ENCODE measurements around the gene KLHL22.

The KLHL22 gene

GRCh38 chr22:20438678-20439492, 56.7 kb downstream of the KLHL22 start:
- peaks cover 13% of the 10 kb centered on the region for H3K4me1 ChIP-seq (ENCODE audit: control insufficient read depth, insufficient read depth, low read length)
- H3K27me3 ChIP-seq (ENCODE audit: control insufficient read depth, insufficient read depth, low read length) = no peaks in the 10 kb centered on the region
- no peaks in the 10 kb centered on the region for H3K9me3 ChIP-seq (replicated peaks; ENCODE audit: low read length)
- H3K36me3 ChIP-seq (ENCODE audit: insufficient read depth, low read length) = no peaks in the 10 kb centered on the region
- no peak overlapping the region for H3K9ac ChIP-seq (ENCODE audit: low read depth, low read length)
- no peak overlapping the region for H3K4me2 ChIP-seq (ENCODE audit: low read length)
- no peak overlapping the region for H3K4me3 ChIP-seq (ENCODE audit: low read length)

GRCh38 chr22:20438427-20438677, 57.2 kb downstream of the KLHL22 start:
- peak overlapping the region; percentile 96 for H3K4me3 ChIP-seq (ENCODE audit: low read length)
- peaks cover 13% of the 10 kb centered on the region for H3K4me1 ChIP-seq (ENCODE audit: control insufficient read depth, insufficient read depth, low read length)
- no peaks in the 10 kb centered on the region for H3K9me3 ChIP-seq (replicated peaks; ENCODE audit: low read length)
- H3K9ac ChIP-seq (ENCODE audit: low read depth, low read length) = peak overlapping the region; percentile 84
- H3K27me3 ChIP-seq (ENCODE audit: control insufficient read depth, insufficient read depth, low read length) = no peaks in the 10 kb centered on the region
- H3K4me2 ChIP-seq (ENCODE audit: low read length) = peak overlapping the region; percentile 94
- no peaks in the 10 kb centered on the region for H3K36me3 ChIP-seq (ENCODE audit: insufficient read depth, low read length)

- Histone ChIP-seq H3K4me1 (ENCODE audit: control insufficient read depth, insufficient read depth, low read length) (peaks cover 13% of the 10 kb centered on the region), H3K4me3 (ENCODE audit: low read length) (peak within 1 kb of the TSS; percentile 96), H3K9ac (ENCODE audit: low read depth, low read length) (peak within 1 kb of the TSS; percentile 84), H3K9me3 (replicated peaks; ENCODE audit: low read length) (no peaks in the 10 kb centered on the region), H3K4me2 (ENCODE audit: low read length) (peak within 1 kb of the TSS; percentile 94), H3K27me3 (ENCODE audit: control insufficient read depth, insufficient read depth, low read length) (no peaks in the 10 kb centered on the region), H3K36me3 (ENCODE audit: insufficient read depth, low read length) (no peaks in the 10 kb centered on the region)
Observed at GRCh38 chr22:20437613-20438426, 57.8 kb downstream of the KLHL22 start, which contains the start of gene SCARF2. Gene SCARF2, minus strand, starts transcription at chr22:20437825. Its CDS starts 71 bp downstream, at chr22:20437754.

DNA sequence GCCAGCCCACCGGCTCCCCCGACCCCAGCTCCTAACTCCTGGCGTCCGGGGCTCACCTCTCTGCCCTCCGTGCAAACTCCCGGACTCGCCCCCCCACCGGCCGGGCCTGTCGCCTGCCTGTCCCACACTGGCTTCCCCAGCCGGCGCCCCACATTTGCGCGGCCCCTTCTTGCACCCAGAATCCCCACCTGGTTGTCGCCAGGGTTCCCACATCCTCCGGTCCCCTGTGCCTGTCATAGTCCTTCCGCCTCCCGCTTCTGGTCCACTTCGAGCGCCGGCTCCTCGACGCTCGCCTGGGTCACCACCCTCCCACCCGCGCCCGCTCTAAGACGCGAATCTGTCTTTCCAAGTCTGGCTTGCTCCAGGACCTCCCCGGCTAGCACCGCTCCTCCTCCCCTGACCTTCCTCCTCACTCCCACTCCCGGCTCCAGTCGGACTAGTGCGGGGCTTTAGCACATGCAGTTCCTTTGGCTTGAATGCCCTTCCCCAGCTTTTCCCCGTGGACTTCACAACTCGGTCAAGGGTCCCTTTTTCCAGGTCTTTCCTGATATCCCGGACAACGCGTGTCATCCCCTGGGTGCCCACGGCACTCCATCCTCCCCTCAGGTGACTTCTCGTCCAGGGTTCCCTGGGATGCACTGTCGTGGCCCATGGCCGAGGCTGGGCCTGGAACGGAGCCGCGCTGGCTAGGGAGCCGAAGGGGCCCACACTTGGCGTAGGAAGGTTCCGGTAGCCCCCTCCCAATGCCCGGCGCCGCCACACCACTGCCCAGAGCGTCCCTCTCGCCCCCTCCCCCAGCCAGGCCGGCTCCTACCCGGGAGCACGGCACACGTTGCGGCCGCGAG, 58.6 kb downstream of the KLHL22 start:
- Histone ChIP-seq H3K4me1 (ENCODE audit: control insufficient read depth, insufficient read depth, low read length) (peaks cover 13% of the 10 kb centered on the region), H3K27me3 (ENCODE audit: control insufficient read depth, insufficient read depth, low read length) (no peaks in the 10 kb centered on the region), H3K9me3 (replicated peaks; ENCODE audit: low read length) (no peaks in the 10 kb centered on the region), H3K4me2 (ENCODE audit: low read length) (peak overlapping the region; percentile 94), H3K9ac (ENCODE audit: low read depth, low read length) (peak overlapping the region; percentile 84), H3K4me3 (ENCODE audit: low read length) (peak overlapping the region; percentile 96), H3K36me3 (ENCODE audit: insufficient read depth, low read length) (no peaks in the 10 kb centered on the region)

DNA sequence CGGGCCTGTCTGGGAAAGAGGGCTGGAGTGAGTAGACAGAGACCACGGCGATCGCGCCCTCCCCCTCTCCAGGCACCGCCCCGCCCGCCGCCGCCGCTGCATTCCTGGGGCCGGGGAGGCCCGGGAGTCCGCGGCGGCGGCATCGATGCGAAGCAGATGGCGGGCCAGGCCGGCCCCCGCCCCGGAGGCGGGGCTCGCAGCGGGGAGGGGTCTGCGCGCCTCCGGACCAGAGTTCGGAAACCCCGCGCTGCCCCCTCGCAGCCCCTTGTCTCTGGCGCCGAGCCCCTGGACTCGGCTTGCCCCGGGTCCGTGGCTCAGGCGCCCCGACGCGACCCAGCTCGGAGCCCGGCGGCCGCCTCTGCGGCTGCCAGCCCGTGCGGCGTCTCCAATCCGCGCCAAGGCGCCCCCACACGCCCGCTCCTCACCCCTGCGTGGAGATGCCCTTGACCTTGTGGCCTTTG, 59.3 kb downstream of the KLHL22 start:
- peak overlapping the region; percentile 96 for H3K4me3 ChIP-seq (ENCODE audit: low read length)
- no peaks in the 10 kb centered on the region for H3K27me3 ChIP-seq (ENCODE audit: control insufficient read depth, insufficient read depth, low read length)
- peak overlapping the region; percentile 84 for H3K9ac ChIP-seq (ENCODE audit: low read depth, low read length)
- no peaks in the 10 kb centered on the region for H3K9me3 ChIP-seq (replicated peaks; ENCODE audit: low read length)
- H3K36me3 ChIP-seq (ENCODE audit: insufficient read depth, low read length) = no peaks in the 10 kb centered on the region
- H3K4me1 ChIP-seq (ENCODE audit: control insufficient read depth, insufficient read depth, low read length) = peaks cover 14% of the 10 kb centered on the region
- H3K4me2 ChIP-seq (ENCODE audit: low read length) = peak overlapping the region; percentile 94

DNA sequence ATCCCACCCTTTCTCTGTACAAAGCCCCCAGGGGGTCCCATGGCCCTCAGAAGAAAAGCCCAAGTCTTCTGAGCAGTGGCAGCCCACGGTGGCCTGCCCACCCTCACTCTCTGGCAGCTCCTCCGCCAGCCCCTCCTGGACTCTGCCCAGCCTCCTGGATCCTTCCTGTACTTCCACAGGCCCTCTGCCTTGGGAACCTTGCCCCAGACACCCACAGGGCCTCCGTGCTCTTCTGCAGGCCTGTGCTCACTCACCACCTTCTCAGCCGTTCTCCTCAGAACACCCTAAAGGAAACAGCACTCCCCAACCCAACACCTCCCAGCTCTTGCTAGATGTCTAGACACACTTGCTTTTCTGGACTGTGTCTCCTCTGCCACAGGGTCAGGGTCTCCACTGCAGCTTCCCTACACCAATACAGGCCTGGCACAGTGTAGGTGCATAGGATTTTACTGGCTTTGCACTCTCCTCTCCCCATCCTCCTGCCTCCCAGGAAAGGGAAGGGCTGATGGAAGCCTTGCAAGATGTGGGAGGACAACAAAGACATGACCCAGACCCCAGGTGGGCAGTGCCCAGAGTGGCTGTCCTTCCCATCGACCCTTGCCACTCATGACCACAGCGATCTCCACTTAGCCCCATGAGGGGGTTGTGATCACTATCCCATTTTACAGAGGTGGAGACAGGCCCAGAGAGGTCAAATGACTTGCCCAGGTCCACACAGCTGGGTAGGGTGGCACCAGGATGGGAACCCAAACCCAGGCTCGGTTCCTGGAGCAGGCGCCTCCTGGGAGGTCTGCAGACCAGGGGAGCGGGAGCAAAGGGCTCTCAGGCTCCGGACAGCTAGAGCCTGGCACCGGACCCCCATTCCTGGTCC, 59.9 kb downstream of the KLHL22 start:
- Histone ChIP-seq H3K27me3 (ENCODE audit: control insufficient read depth, insufficient read depth, low read length) (no peaks in the 10 kb centered on the region), H3K4me2 (ENCODE audit: low read length) (peak overlapping the region; percentile 94), H3K9me3 (replicated peaks; ENCODE audit: low read length) (no peaks in the 10 kb centered on the region), H3K4me1 (ENCODE audit: control insufficient read depth, insufficient read depth, low read length) (peaks cover 19% of the 10 kb centered on the region), H3K36me3 (ENCODE audit: insufficient read depth, low read length) (peaks cover under 1% of the 10 kb centered on the region), H3K9ac (ENCODE audit: low read depth, low read length) (peak overlapping the region; percentile 84), H3K4me3 (ENCODE audit: low read length) (peak overlapping the region; percentile 96)

DNA sequence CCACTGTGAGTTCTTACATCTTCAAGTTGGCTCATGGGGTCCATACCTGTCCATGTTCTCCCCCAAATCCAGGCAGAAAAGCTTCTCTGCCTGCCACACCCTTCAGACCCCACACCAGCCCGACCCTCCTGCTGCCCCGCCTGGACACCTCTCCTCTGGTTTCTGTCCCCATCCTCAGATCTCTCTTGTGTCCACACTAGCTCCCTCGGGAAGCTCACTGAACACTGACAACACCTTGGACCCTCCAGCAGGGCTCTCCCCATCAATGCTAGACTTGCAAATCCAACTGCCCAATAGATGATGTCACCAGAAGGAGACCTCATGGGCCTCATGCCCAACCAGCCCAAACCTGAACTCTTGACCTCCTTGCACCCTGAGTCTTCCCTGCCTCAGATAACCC, 60.8 kb downstream of the KLHL22 start:
- Histone ChIP-seq H3K4me1 (ENCODE audit: control insufficient read depth, insufficient read depth, low read length) (peaks cover 19% of the 10 kb centered on the region), H3K4me3 (ENCODE audit: low read length) (no peak overlapping the region), H3K9ac (ENCODE audit: low read depth, low read length) (no peak overlapping the region), H3K9me3 (replicated peaks; ENCODE audit: low read length) (no peaks in the 10 kb centered on the region), H3K36me3 (ENCODE audit: insufficient read depth, low read length) (peaks cover 9% of the 10 kb centered on the region), H3K27me3 (ENCODE audit: control insufficient read depth, insufficient read depth, low read length) (no peaks in the 10 kb centered on the region), H3K4me2 (ENCODE audit: low read length) (no peak overlapping the region)

DNA sequence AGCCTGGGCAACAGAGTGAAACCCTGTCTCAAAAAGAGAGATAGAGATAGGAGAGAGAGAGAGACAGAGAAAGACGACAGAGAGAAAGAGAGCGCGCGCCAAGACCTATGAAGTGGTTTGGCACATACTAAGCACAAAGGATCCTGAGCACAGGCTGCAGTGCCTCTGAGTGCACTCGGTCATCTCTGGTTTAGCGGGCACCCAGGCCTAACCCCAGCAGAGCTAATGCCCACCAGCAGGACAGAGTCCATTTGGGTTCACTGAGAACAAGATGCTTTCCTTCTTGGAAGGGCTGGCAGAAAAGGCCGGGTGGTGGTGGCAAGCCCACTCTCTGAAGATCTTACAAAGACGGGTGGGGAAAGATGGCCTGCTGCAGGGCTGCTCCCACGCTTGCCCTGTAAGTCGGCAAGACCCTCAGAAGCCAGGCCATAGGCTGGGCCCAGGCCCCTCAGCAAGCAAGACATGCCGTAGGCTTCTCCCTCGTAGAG, 61.3 kb downstream of the KLHL22 start:
- Histone ChIP-seq H3K9ac (ENCODE audit: low read depth, low read length) (no peak overlapping the region), H3K36me3 (ENCODE audit: insufficient read depth, low read length) (peaks cover 13% of the 10 kb centered on the region), H3K4me1 (ENCODE audit: control insufficient read depth, insufficient read depth, low read length) (peaks cover 19% of the 10 kb centered on the region), H3K9me3 (replicated peaks; ENCODE audit: low read length) (no peaks in the 10 kb centered on the region), H3K4me3 (ENCODE audit: low read length) (no peak overlapping the region), H3K4me2 (ENCODE audit: low read length) (no peak overlapping the region), H3K27me3 (ENCODE audit: control insufficient read depth, insufficient read depth, low read length) (no peaks in the 10 kb centered on the region)

GRCh38 chr22:20433686-20434241, 61.8 kb downstream of the KLHL22 start:
- Histone ChIP-seq H3K4me3 (ENCODE audit: low read length) (no peak overlapping the region), H3K4me1 (ENCODE audit: control insufficient read depth, insufficient read depth, low read length) (peaks cover 19% of the 10 kb centered on the region), H3K36me3 (ENCODE audit: insufficient read depth, low read length) (peaks cover 16% of the 10 kb centered on the region), H3K27me3 (ENCODE audit: control insufficient read depth, insufficient read depth, low read length) (no peaks in the 10 kb centered on the region), H3K4me2 (ENCODE audit: low read length) (no peak overlapping the region), H3K9ac (ENCODE audit: low read depth, low read length) (no peak overlapping the region), H3K9me3 (replicated peaks; ENCODE audit: low read length) (no peaks in the 10 kb centered on the region)

GRCh38 chr22:20433191-20433590, 62.4 kb downstream of the KLHL22 start:
- Histone ChIP-seq H3K9me3 (replicated peaks; ENCODE audit: low read length) (no peaks in the 10 kb centered on the region), H3K4me1 (ENCODE audit: control insufficient read depth, insufficient read depth, low read length) (peaks cover 18% of the 10 kb centered on the region), H3K4me2 (ENCODE audit: low read length) (no peak overlapping the region), H3K9ac (ENCODE audit: low read depth, low read length) (no peak overlapping the region), H3K27me3 (ENCODE audit: control insufficient read depth, insufficient read depth, low read length) (no peaks in the 10 kb centered on the region), H3K36me3 (ENCODE audit: insufficient read depth, low read length) (peaks cover 18% of the 10 kb centered on the region), H3K4me3 (ENCODE audit: low read length) (no peak overlapping the region)

Data from skeletal muscle satellite cell (primary cell).